ENCODE measurements around the gene POLR3B.

POLR3B gene

GRCh38 chr12:106508966-106509365, 151.4 kb downstream of the POLR3B start:
- Histone ChIP-seq H4K20me1 (ENCODE audit: control insufficient read depth, insufficient read depth, low read depth, low read length) (no peaks in the 10 kb centered on the region), H3K9me3 (ENCODE audit: control insufficient read depth, insufficient read depth, low read length) (no peaks in the 10 kb centered on the region), H3K4me2 (ENCODE audit: low read length) (no peak overlapping the region), H3K27me3 (ENCODE audit: control insufficient read depth, low read length) (no peaks in the 10 kb centered on the region), H3K36me3 (ENCODE audit: control insufficient read depth, low read length) (peaks cover 3% of the 10 kb centered on the region; the same call in 1 of the 2 replicates), H3K4me3 (ENCODE audit: low read length) (no peak overlapping the region), H3K27ac (ENCODE audit: low read depth, low read length) (no peak overlapping the region), H3K79me2 (ENCODE audit: control insufficient read depth, low read length) (no peaks in the 10 kb centered on the region), H3F3A (ENCODE audit: control insufficient read depth, insufficient read depth) (no peaks in the 10 kb centered on the region), H3K4me1 (ENCODE audit: control insufficient read depth, low read length) (no peaks in the 10 kb centered on the region), H3K9me2 (replicated peaks; ENCODE audit: control insufficient read depth, low read length) (no peaks in the 10 kb centered on the region)
- no peak for TF ChIP-seq EZH2phosphoT487 (IDR thresholded peaks at IDR 0.05; ENCODE audit: borderline replicate concordance, low read length)
- no peak for TF ChIP-seq CTCF (IDR thresholded peaks at IDR 0.05; ENCODE audit: low read depth, low read length, poor library complexity, severe bottlenecking)

GRCh38 chr12:106511365-106511764, 153.8 kb downstream of the POLR3B start:
- Histone ChIP-seq H4K20me1 (ENCODE audit: control insufficient read depth, insufficient read depth, low read depth, low read length) (no peaks in the 10 kb centered on the region), H3K27me3 (ENCODE audit: control insufficient read depth, low read length) (no peaks in the 10 kb centered on the region), H3K9me2 (replicated peaks; ENCODE audit: control insufficient read depth, low read length) (no peaks in the 10 kb centered on the region), H3K4me1 (ENCODE audit: control insufficient read depth, low read length) (no peaks in the 10 kb centered on the region), H3K4me3 (ENCODE audit: low read length) (no peak overlapping the region), H3K27ac (ENCODE audit: low read depth, low read length) (no peak overlapping the region), H3F3A (ENCODE audit: control insufficient read depth, insufficient read depth) (no peaks in the 10 kb centered on the region), H3K9me3 (ENCODE audit: control insufficient read depth, insufficient read depth, low read length) (no peaks in the 10 kb centered on the region), H3K79me2 (ENCODE audit: control insufficient read depth, low read length) (no peaks in the 10 kb centered on the region), H3K36me3 (ENCODE audit: control insufficient read depth, low read length) (no peaks in the 10 kb centered on the region; the same call in 1 of the 2 replicates), H3K4me2 (ENCODE audit: low read length) (no peak overlapping the region)
- no peak for TF ChIP-seq CTCF (IDR thresholded peaks at IDR 0.05; ENCODE audit: low read depth, low read length, poor library complexity, severe bottlenecking)

GRCh38 chr12:106517314-106517713, 159.8 kb downstream of the POLR3B start:
- H3K4me1 ChIP-seq (ENCODE audit: control insufficient read depth, low read length), result no peaks in the 10 kb centered on the region
- H3K4me2 ChIP-seq (ENCODE audit: low read length), result no peak overlapping the region
- no peaks in the 10 kb centered on the region for H3K9me3 ChIP-seq (ENCODE audit: control insufficient read depth, insufficient read depth, low read length)
- no peak overlapping the region for H3K4me3 ChIP-seq (ENCODE audit: low read length)
- no peaks in the 10 kb centered on the region for H3K79me2 ChIP-seq (ENCODE audit: control insufficient read depth, low read length)
- no peaks in the 10 kb centered on the region for H3F3A ChIP-seq (ENCODE audit: control insufficient read depth, insufficient read depth)
- H3K27ac ChIP-seq (ENCODE audit: low read depth, low read length), result no peak overlapping the region
- H3K27me3 ChIP-seq (ENCODE audit: control insufficient read depth, low read length), result no peaks in the 10 kb centered on the region
- no peaks in the 10 kb centered on the region for H4K20me1 ChIP-seq (ENCODE audit: control insufficient read depth, insufficient read depth, low read depth, low read length)
- no peaks in the 10 kb centered on the region for H3K36me3 ChIP-seq (ENCODE audit: control insufficient read depth, low read length)
- H3K9me2 ChIP-seq (replicated peaks; ENCODE audit: control insufficient read depth, low read length), result no peaks in the 10 kb centered on the region
- no peak for TF ChIP-seq CTCF (IDR thresholded peaks at IDR 0.05; ENCODE audit: low read depth, low read length, poor library complexity, severe bottlenecking)
- no peak for TF ChIP-seq EZH2phosphoT487 (IDR thresholded peaks at IDR 0.05; ENCODE audit: borderline replicate concordance, low read length)

- TF ChIP-seq CTCF (IDR thresholded peaks at IDR 0.05; ENCODE audit: low read depth, low read length, poor library complexity, severe bottlenecking), result no peak
- Histone ChIP-seq H3K4me3 (ENCODE audit: low read length) (no peak overlapping the region), H3K27ac (ENCODE audit: low read depth, low read length) (no peak overlapping the region)
Observed at GRCh38 chr12:106519607-106520021, 162.1 kb downstream of the POLR3B start.

More at GRCh38 chr12:106519607-106520021, 162.1 kb downstream of the POLR3B start:
- Histone ChIP-seq H3K79me2 (ENCODE audit: control insufficient read depth, low read length) (no peaks in the 10 kb centered on the region), H3K4me2 (ENCODE audit: low read length) (no peak overlapping the region), H3F3A (ENCODE audit: control insufficient read depth, insufficient read depth) (no peaks in the 10 kb centered on the region), H3K9me3 (ENCODE audit: control insufficient read depth, insufficient read depth, low read length) (no peaks in the 10 kb centered on the region), H3K36me3 (ENCODE audit: control insufficient read depth, low read length) (no peaks in the 10 kb centered on the region), H3K4me1 (ENCODE audit: control insufficient read depth, low read length) (no peaks in the 10 kb centered on the region), H4K20me1 (ENCODE audit: control insufficient read depth, insufficient read depth, low read depth, low read length) (no peaks in the 10 kb centered on the region), H3K9me2 (replicated peaks; ENCODE audit: control insufficient read depth, low read length) (no peaks in the 10 kb centered on the region), H3K27me3 (ENCODE audit: control insufficient read depth, low read length) (no peaks in the 10 kb centered on the region)

Measured in DOHH2 (cell line).